MCF 10A (cell line): Measurements from ENCODE around the gene EFCC1. TPM values are rescaled to one million over a fixed set of nuclear protein-coding genes. Genes with fewer than 3 reads are reported as not detected.
A peak's percentile ranks its signal among the peaks of the same experiment; 100 is the strongest.

Experiments used
- BruUV-seq: library from RNA; stranded (reverse); fragments of 400-500 nt; replicated peaks from 2 replicates; lab custom pipeline; 2021; lab: Mats Ljungman, UMichigan
- CTCF ChIA-PET: fragments of 300-600 bp; sonication (Branson Sonifier 250); formaldehyde crosslinking; extraction: SDS; loops from one replicate; lab custom pipeline; 2021; ENCODE audit warnings: antibody characterized with exemption, inconsistent platforms; lab: Yijun Ruan, JAX
- POLR2A ChIA-PET: fragments of 300-600, 350-650 bp; sonication (Branson Sonifier 250); formaldehyde crosslinking; extraction: SDS; loops from one replicate; lab custom pipeline; 2020; ENCODE audit warnings: antibody characterized with exemption, inconsistent platforms; lab: Yijun Ruan, JAX
- DNase-seq: peaks from one replicate; pipeline ENCODE4 v3.0.0-alpha.2; 2018; ENCODE audit not compliant: unreplicated experiment
- H3K27ac Mint-ChIP-seq: one replicate; pipeline ENCODE4 v1.8.0; 2022; ENCODE audit warnings: mild to moderate bottlenecking, low read depth, mixed read lengths; ENCODE audit not compliant: unreplicated experiment
- H3K27me3 Mint-ChIP-seq: one replicate; pipeline ENCODE4 v1.8.0; 2022; ENCODE audit warnings: mixed read lengths; ENCODE audit not compliant: insufficient read depth, unreplicated experiment
- H3K36me3 Mint-ChIP-seq: one replicate; pipeline ENCODE4 v1.8.0; 2022; ENCODE audit warnings: mild to moderate bottlenecking, moderate library complexity, mixed read lengths; ENCODE audit not compliant: insufficient read depth, unreplicated experiment
- H3K4me1 Mint-ChIP-seq: one replicate; pipeline ENCODE4 v1.8.0; 2022; ENCODE audit warnings: mixed read lengths; ENCODE audit not compliant: insufficient read depth, unreplicated experiment
- H3K4me3 Mint-ChIP-seq: one replicate; pipeline ENCODE4 v1.8.0; 2022; ENCODE audit warnings: mild to moderate bottlenecking, moderate library complexity, mixed read lengths; ENCODE audit not compliant: unreplicated experiment
- H3K9me3 Mint-ChIP-seq: one replicate; pipeline ENCODE4 v1.8.0; 2022; ENCODE audit warnings: mixed read lengths; ENCODE audit not compliant: unreplicated experiment
- intact Hi-C: fragments of 100-400 bp; cut with micrococcal nuclease; formaldehyde crosslinking; loops from 2 replicates; pipeline ENCODE4 v1.14.1; 2022
- total RNA-seq: library from RNA; stranded (reverse); gene quantifications from 2 replicates; pipeline ENCODE4 v1.2.3, GENCODE V29; 2022
- TF ChIP-seq, protein P1 (sequence below): fragments of 200-600 bp; IDR thresholded peaks from one replicate; pipeline ENCODE4 v1.8.0; 2022; ENCODE audit warnings: antibody characterized with exemption, mild to moderate bottlenecking; ENCODE audit not compliant: unreplicated experiment

The EFCC1 gene
- total RNA-seq, 1 experiment from 2014 or later: not detected

DNA sequence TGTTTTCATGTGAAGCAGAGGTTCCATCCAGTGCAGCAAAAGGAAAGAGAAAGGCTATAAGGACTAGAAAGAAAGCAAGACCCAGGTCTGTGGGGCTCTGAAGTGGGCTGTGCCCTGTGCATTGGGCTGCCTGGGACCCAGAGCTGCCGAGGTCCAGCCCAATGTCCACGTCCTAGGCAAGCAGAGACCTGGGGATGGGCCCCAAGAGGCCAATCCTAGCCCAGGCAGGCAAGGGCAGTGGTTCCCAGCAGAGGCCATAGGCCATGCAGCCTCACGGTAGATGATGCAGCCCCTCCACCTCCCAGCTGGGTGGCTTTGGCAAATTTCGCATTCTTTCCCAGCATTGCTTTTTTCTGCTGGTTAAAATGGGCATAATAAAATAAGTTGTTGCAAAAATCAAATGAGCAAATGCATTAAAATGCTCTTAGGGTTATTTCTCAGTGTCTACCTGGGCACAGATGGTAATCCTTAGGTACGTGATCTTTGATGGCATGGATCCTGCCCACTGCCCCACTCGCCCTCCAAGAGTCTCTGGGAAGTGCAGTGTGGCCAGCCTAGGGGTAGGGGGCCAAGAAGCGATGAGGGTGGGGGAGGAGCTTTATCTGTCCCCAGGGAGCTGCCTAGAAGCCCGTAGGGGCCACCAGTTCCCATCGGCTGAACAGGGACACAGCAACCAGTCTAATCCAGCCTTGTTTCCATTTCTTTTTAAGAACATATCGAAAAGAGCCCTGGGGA, 37.2 kb downstream of the EFCC1 start:
- POLR2A ChIA-PET: no interaction called here
- H3K27ac Mint-ChIP-seq: no peak overlapping the region

DNA sequence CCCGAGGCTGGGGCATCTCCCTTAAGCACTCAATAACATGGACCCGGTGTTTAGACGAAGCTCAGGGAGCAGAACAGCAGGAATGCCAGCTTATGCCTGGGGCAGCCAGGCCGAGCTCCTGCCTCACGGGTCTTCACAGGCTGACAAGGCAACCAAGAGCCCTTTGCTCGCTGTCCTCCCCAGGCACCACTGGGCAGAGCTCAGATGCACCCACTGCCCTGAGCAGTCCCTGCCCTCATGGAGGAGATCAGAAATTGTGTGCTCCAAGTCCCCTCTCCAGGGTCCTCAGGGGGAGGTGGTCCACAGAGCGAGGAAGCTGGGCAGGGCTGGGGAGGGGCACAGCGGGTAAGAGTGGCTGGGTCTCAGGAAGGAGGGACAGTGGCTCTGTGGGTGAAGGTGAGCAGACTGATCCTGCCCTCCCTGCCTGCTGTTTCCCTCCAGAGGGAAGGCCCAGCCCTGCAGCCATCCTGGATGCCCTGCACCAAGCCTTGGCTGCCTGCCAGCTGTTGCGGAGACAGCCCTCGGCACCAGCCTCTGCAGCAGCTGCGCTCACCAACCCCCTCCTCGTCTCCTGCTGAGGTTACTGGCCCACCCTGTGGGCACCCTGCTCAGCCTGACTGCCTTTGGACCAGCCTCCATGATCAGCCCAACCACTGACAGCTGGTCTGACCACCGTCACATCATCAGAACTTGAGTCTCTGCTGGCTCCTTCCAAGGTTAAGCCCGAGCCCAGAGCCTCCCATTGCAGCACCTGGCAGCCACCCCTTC, 38.4 kb downstream of the EFCC1 start:
- no peaks in the 10 kb centered on the region for H3K9me3 Mint-ChIP-seq
- BruUV-seq: no TSS peak
- no peak overlapping the region for H3K4me3 Mint-ChIP-seq
- H3K36me3 Mint-ChIP-seq: peaks cover 6% of the 10 kb centered on the region
- POLR2A ChIA-PET: interaction anchor here (0.8 kb wide), 1 partner anchor 81 kb away, joined by 3 read pairs; no protein-coding TSS in a partner anchor
- intact Hi-C loops: no loop called here
- TF ChIP-seq, protein P1, sequence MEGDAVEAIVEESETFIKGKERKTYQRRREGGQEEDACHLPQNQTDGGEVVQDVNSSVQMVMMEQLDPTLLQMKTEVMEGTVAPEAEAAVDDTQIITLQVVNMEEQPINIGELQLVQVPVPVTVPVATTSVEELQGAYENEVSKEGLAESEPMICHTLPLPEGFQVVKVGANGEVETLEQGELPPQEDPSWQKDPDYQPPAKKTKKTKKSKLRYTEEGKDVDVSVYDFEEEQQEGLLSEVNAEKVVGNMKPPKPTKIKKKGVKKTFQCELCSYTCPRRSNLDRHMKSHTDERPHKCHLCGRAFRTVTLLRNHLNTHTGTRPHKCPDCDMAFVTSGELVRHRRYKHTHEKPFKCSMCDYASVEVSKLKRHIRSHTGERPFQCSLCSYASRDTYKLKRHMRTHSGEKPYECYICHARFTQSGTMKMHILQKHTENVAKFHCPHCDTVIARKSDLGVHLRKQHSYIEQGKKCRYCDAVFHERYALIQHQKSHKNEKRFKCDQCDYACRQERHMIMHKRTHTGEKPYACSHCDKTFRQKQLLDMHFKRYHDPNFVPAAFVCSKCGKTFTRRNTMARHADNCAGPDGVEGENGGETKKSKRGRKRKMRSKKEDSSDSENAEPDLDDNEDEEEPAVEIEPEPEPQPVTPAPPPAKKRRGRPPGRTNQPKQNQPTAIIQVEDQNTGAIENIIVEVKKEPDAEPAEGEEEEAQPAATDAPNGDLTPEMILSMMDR: no peak
- no peaks in the 10 kb centered on the region for H3K4me1 Mint-ChIP-seq
- peaks cover 12% of the 10 kb centered on the region for H3K27me3 Mint-ChIP-seq
- CTCF ChIA-PET: interaction anchor here (0.6 to 3.9 kb wide), 3 partner anchors 12 to 70 kb away, joined by 3 to 22 read pairs (median 3); no protein-coding TSS in a partner anchor
- no peak overlapping the region for H3K27ac Mint-ChIP-seq
- peak; percentile 40 for DNase-seq

More for the DNA sequence above, 37.2 kb downstream of the EFCC1 start:
- intact Hi-C loops: no loop called here
- no peaks in the 10 kb centered on the region for H3K9me3 Mint-ChIP-seq
- BruUV-seq: no TSS peak
- no peaks in the 10 kb centered on the region for H3K4me1 Mint-ChIP-seq
- H3K4me3 Mint-ChIP-seq: no peak overlapping the region
- H3K36me3 Mint-ChIP-seq: peaks cover 8% of the 10 kb centered on the region
- CTCF ChIA-PET: interaction anchor here (0.6 to 3.9 kb wide), 4 partner anchors 10 to 22 kb away, joined by 4 to 22 read pairs (median 5); no protein-coding TSS in a partner anchor
- DNase-seq: no peak
- TF ChIP-seq, protein P1: no peak
- H3K27me3 Mint-ChIP-seq: peaks cover 11% of the 10 kb centered on the region

DNA sequence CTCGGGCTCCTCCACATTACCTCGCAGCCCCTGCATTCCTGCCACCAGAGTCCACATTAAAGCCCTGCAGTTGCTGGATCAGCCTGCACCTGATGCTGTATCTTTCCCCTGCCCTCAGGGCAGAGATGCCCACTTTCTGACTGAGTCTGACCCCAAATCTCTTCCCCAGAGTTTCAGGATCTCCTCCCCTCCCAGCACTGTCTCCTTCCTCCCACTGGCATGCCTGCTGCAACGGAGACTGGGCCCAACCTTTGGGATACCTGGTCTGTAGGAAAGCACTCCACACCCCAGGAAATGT, 38.9 kb downstream of the EFCC1 start:
- H3K27ac Mint-ChIP-seq: no peak overlapping the region
- DNase-seq: no peak
- BruUV-seq: no TSS peak
- no peak overlapping the region for H3K4me3 Mint-ChIP-seq
- ChIA-PET CTCF (interaction anchor here (1.2 to 3.9 kb wide), 2 partner anchors 13 to 70 kb away, joined by 3 to 22 read pairs; no protein-coding TSS in a partner anchor), POLR2A (interaction anchor here (0.7 to 0.8 kb wide), 2 partner anchors 30 to 80 kb away, joined by 3 read pairs; no protein-coding TSS in a partner anchor)
- TF ChIP-seq, protein P1: no peak
- no peaks in the 10 kb centered on the region for H3K9me3 Mint-ChIP-seq
- H3K36me3 Mint-ChIP-seq: peaks cover 6% of the 10 kb centered on the region
- H3K4me1 Mint-ChIP-seq: no peaks in the 10 kb centered on the region
- H3K27me3 Mint-ChIP-seq: peaks cover 12% of the 10 kb centered on the region
- intact Hi-C loops: no loop called here
